Endothelial cell of umbilical vein (primary cell): ENCODE measurements around the gene SEMA6A. TPM values are rescaled to one million over a fixed set of nuclear protein-coding genes. Genes with fewer than 3 reads are reported as not detected.

Experiments used
- BruUV-seq: library from RNA; stranded (reverse); fragments of 400-500 nt; replicated peaks from 2 replicates; lab custom pipeline; 2021; lab: Mats Ljungman, UMichigan
- CTCF ChIA-PET: fragments of 300-600, 350-600 bp; sonication (Branson Sonifier 250); formaldehyde crosslinking; loops from one replicate; lab custom pipeline; 2021; ENCODE audit warnings: antibody characterized with exemption, inconsistent platforms; lab: Charles Lee
- POLR2A ChIA-PET: fragments of 300-600, 350-600 bp; sonication (Branson Sonifier 250); formaldehyde crosslinking; loops from one replicate; lab custom pipeline; 2021; ENCODE audit warnings: antibody characterized with exemption, inconsistent platforms; lab: Charles Lee
- DNase-seq: peaks from one replicate; pipeline ENCODE4 v3.0.0-alpha.2; 2011; ENCODE audit warnings: low read depth, low spot score
- FAIRE-seq: peaks from 2 replicates; lab custom pipeline; 2011; peaks lifted over from hg19 to GRCh38; lab: Jason Lieb, UNC
- H2AFZ ChIP-seq: 2 replicates; pipeline ENCODE4 v1.6.0; 2012; ENCODE audit warnings: low read depth, low read length, control low read depth, inconsistent platforms
- H3K27ac ChIP-seq: 2 replicates; pipeline ENCODE4 v1.5.1; 2011; ENCODE audit warnings: low read depth, mild to moderate bottlenecking, control low read depth, low read length, moderate library complexity; ENCODE audit not compliant: insufficient read depth
- H3K27me3 ChIP-seq, 2 experiments: 2 replicates each; pipeline versions ENCODE4 v1.6.0 to v1.6.1; 2011; ENCODE audit warnings: low read length in 2 of 2, mixed read lengths in 1 of 2; ENCODE audit not compliant: control insufficient read depth in 2 of 2, insufficient read depth in 2 of 2
- H3K36me3 ChIP-seq, 2 experiments: 2 replicates in 1 of 2; 3 replicates in 1 of 2; pipeline ENCODE4 v1.5.1; 2011; ENCODE audit warnings: low read length in 2 of 2, mild to moderate bottlenecking in 1 of 2, moderate library complexity in 1 of 2; ENCODE audit not compliant: control insufficient read depth in 2 of 2, insufficient read depth in 2 of 2; ENCODE audit errors: extremely low read depth in 1 of 2
- H3K4me1 ChIP-seq: 3 replicates; pipeline ENCODE4 v1.5.1; 2011; ENCODE audit warnings: mild to moderate bottlenecking, low read length; ENCODE audit not compliant: control insufficient read depth, insufficient read depth; ENCODE audit errors: extremely low read depth
- H3K4me2 ChIP-seq: 2 replicates; pipeline ENCODE4 v1.6.1; 2011; ENCODE audit warnings: low read length, control low read depth, mixed read lengths; ENCODE audit not compliant: insufficient read depth
- H3K4me3 ChIP-seq, 3 experiments: fragments of 200-600 bp in 1 of 3; sonication (generic), shearing (Covaris generic) in 1 of 3; replicated peaks in 1 of 3; 2 replicates each; pipeline ENCODE4 v1.5.1; 2011 to 2016; ENCODE audit warnings: control low read depth in 3 of 3, low read length in 3 of 3, mild to moderate bottlenecking in 2 of 3, inconsistent platforms in 1 of 3, low read depth in 1 of 3, moderate library complexity in 1 of 3; ENCODE audit not compliant: insufficient read depth in 1 of 3
- H3K79me2 ChIP-seq: 2 replicates; pipeline ENCODE4 v1.6.0; 2012; ENCODE audit warnings: low read length, inconsistent platforms; ENCODE audit not compliant: control insufficient read depth, insufficient read depth
- H3K9ac ChIP-seq: replicated peaks from 2 replicates; pipeline ENCODE3; 2011; ENCODE audit warnings: low read length, control low read depth; ENCODE audit not compliant: insufficient read depth; ENCODE audit errors: extremely low read depth
- H3K9me1 ChIP-seq: replicated peaks from 3 replicates; pipeline ENCODE4 v1.6.0; 2011; ENCODE audit warnings: mild to moderate bottlenecking, low read length; ENCODE audit not compliant: control insufficient read depth, insufficient read depth; ENCODE audit errors: extremely low read depth
- H3K9me3 ChIP-seq: replicated peaks from 2 replicates; pipeline ENCODE4 v1.5.1; 2012; ENCODE audit warnings: low read length, inconsistent platforms; ENCODE audit not compliant: control insufficient read depth, insufficient read depth
- H4K20me1 ChIP-seq: replicated peaks from 2 replicates; pipeline ENCODE3; 2011; ENCODE audit warnings: mild to moderate bottlenecking, low read length; ENCODE audit not compliant: control insufficient read depth, insufficient read depth; ENCODE audit errors: extremely low read depth
- EZH2 ChIP-seq: IDR thresholded peaks from 2 replicates; pipeline ENCODE4 v1.6.1; 2012; ENCODE audit warnings: borderline replicate concordance, low read depth, mild to moderate bottlenecking, moderate library complexity, low read length, inconsistent platforms; ENCODE audit not compliant: severe bottlenecking
- FOS ChIP-seq: IDR thresholded peaks from 2 replicates; pipeline ENCODE4 v1.6.1; 2011; ENCODE audit warnings: mild to moderate bottlenecking, low read length, moderate library complexity, borderline replicate concordance; ENCODE audit not compliant: insufficient read depth
- GATA2 ChIP-seq: IDR thresholded peaks from 2 replicates; pipeline ENCODE4 v1.7.0; 2011; ENCODE audit warnings: low read depth, mild to moderate bottlenecking, moderate library complexity, mixed read lengths, low read length; ENCODE audit not compliant: insufficient read length, insufficient read depth
- JUN ChIP-seq: IDR thresholded peaks from 2 replicates; pipeline ENCODE4 v1.6.1; 2011; ENCODE audit warnings: borderline replicate concordance, low read depth; ENCODE audit not compliant: insufficient read length, insufficient read depth
- MYC ChIP-seq: IDR thresholded peaks from one replicate; pipeline ENCODE4 v1.6.1; 2011; ENCODE audit warnings: mild to moderate bottlenecking, low read depth, low read length
- POLR2A ChIP-seq: IDR thresholded peaks from 2 replicates; pipeline ENCODE4 v1.6.1; 2012; ENCODE audit warnings: low read depth, mild to moderate bottlenecking, control low read depth, low read length
- POLR2AphosphoS5 ChIP-seq: IDR thresholded peaks from 2 replicates; pipeline ENCODE4 v1.6.1; 2012; ENCODE audit warnings: low read depth, mild to moderate bottlenecking, control low read depth, low read length, moderate library complexity; ENCODE audit not compliant: insufficient read depth
- dilution Hi-C: fragments of 300-500 bp; cut with MboI; formaldehyde crosslinking; loops from one replicate; pipeline ENCODE4 v1.15.0; 2019; ENCODE audit warnings: low sequenced_read_pairs; ENCODE audit not compliant: extremely low pct_ligation_motif_present
- intact Hi-C: fragments of 100-400 bp; cut with micrococcal nuclease; formaldehyde crosslinking; loops from one replicate; pipeline ENCODE4 v1.10.0; 2022
- polyA plus RNA-seq, 4 experiments: library from polyadenylated mRNA; depleted of rRNA in 3 of 4; stranded (reverse) in 3 of 4; unstranded in 1 of 4; fragments of >200 nt; gene quantifications; 2 replicates each; pipeline versions ENCODE4 v1.2.1 to v1.2.3, GENCODE V29; 2011 to 2012; ENCODE audit warnings: missing spikeins in 1 of 4
- total RNA-seq: library from RNA; stranded (reverse); gene quantifications from 2 replicates; pipeline ENCODE4 v1.2.3, GENCODE V29; 2021
- TF ChIP-seq, protein P1 (sequence below): IDR thresholded peaks from 2 replicates; pipeline ENCODE4 v1.6.1; 2011; ENCODE audit not compliant: insufficient read depth, insufficient read length
- TF ChIP-seq, protein P2 (sequence below), 2 donors: IDR thresholded peaks; 1 replicate in 1 of 2; 2 replicates in 1 of 2; pipeline ENCODE4 v1.5.1; 2011; ENCODE audit warnings: low read length in 2 of 2, mild to moderate bottlenecking in 2 of 2, moderate library complexity in 2 of 2, control low read depth in 1 of 2, inconsistent platforms in 1 of 2, low read depth in 1 of 2; ENCODE audit not compliant: insufficient read depth in 1 of 2; ENCODE audit errors: extremely low read depth in 1 of 2

SEMA6A gene
- total and polyA plus RNA-seq, 2 donors (not counting 3 experiments of a cell fraction or from before 2014, with no cell fraction given), result 0.43 to 1.5 TPM

DNA sequence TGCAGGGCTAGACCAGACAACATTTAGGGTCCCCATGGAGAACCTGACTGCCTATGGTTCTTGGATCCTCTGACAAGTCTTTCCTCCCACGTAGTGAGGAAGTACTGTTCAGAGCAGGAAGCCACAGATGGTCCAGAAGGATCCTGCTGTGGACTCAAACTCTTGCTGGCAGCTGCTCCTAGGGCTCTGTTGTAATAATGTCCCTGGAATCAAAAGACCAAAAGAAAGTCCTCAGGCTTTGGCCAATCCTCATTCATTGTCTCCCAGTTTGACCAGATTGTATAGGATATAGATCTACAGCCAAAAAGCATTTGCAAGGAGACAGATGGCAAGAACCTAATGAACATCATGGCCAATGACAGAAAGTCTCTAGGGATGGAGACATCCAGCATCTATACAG is 53.9 kb downstream of the SEMA6A start:
- no peak for FAIRE-seq
- Histone ChIP-seq H3K36me3 (no peaks in the 10 kb centered on the region), H4K20me1 (no peaks in the 10 kb centered on the region), H3K4me3 (no peak overlapping the region), H3K79me2 (no peaks in the 10 kb centered on the region), H3K9me3 (no peaks in the 10 kb centered on the region), H3K27ac (no peak overlapping the region), H2AFZ (no peak overlapping the region), H3K4me1 (no peaks in the 10 kb centered on the region), H3K27me3 (no peaks in the 10 kb centered on the region), H3K9ac (no peak overlapping the region), H3K9me1 (no peaks in the 10 kb centered on the region), H3K4me2 (no peak overlapping the region)
- dilution Hi-C loops, result no loop called here
- CTCF ChIA-PET, result no interaction called here
- no peak for DNase-seq
- intact Hi-C loops, result no loop called here
- POLR2A ChIA-PET, result no interaction called here
- TF ChIP-seq JUN, result no peak
- TF ChIP-seq POLR2A, result no peak
- no peak for TF ChIP-seq GATA2
- no peak for TF ChIP-seq FOS
- TF ChIP-seq, protein P1, sequence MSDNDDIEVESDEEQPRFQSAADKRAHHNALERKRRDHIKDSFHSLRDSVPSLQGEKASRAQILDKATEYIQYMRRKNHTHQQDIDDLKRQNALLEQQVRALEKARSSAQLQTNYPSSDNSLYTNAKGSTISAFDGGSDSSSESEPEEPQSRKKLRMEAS, result no peak
- no peak for TF ChIP-seq EZH2
- TF ChIP-seq MYC, result no peak
- TF ChIP-seq POLR2AphosphoS5, result no peak
- TF ChIP-seq, protein P2, sequence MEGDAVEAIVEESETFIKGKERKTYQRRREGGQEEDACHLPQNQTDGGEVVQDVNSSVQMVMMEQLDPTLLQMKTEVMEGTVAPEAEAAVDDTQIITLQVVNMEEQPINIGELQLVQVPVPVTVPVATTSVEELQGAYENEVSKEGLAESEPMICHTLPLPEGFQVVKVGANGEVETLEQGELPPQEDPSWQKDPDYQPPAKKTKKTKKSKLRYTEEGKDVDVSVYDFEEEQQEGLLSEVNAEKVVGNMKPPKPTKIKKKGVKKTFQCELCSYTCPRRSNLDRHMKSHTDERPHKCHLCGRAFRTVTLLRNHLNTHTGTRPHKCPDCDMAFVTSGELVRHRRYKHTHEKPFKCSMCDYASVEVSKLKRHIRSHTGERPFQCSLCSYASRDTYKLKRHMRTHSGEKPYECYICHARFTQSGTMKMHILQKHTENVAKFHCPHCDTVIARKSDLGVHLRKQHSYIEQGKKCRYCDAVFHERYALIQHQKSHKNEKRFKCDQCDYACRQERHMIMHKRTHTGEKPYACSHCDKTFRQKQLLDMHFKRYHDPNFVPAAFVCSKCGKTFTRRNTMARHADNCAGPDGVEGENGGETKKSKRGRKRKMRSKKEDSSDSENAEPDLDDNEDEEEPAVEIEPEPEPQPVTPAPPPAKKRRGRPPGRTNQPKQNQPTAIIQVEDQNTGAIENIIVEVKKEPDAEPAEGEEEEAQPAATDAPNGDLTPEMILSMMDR (IDR thresholded peaks at IDR 0.05; ENCODE audit: extremely low read depth in 1 of 2, insufficient read depth in 1 of 2, low read depth in 1 of 2, low read length in 2 of 2), result no peak
- BruUV-seq, result no TSS peak
